ENCODE data around the gene SF3B1.
"Not testable (repeated sequence)": the region's sequence is repeated elsewhere in the genome, so short reads cannot be mapped to it uniquely, and the experiment has no call there.

The SF3B1 gene

GRCh38 chr2:197435598-197436420, 981 bp upstream of the SF3B1 start:
- DNase-seq: peak; percentile 15

GRCh38 chr2:197433780-197434438, 919 bp downstream of the SF3B1 start:
- peak; percentile 46 for DNase-seq

GRCh38 chr2:197432527-197432926, 2.3 kb downstream of the SF3B1 start:
- DNase-seq: not testable (repeated sequence)

- DNase-seq: no peak
Observed at GRCh38 chr2:197431858-197432257, 3.0 kb downstream of the SF3B1 start.

- no peak for DNase-seq
Observed at GRCh38 chr2:197427986-197428385, 6.8 kb downstream of the SF3B1 start.

GRCh38 chr2:197426723-197427603, 7.9 kb downstream of the SF3B1 start:
- no peak for DNase-seq

- DNase-seq: no peak
Observed at GRCh38 chr2:197425550-197425949, 9.3 kb downstream of the SF3B1 start.

- no peak for DNase-seq
Observed at GRCh38 chr2:197423307-197423706, 11.5 kb downstream of the SF3B1 start.

- DNase-seq: no peak
Observed at GRCh38 chr2:197419438-197419837, 15.4 kb downstream of the SF3B1 start.

GRCh38 chr2:197416268-197416667, 18.6 kb downstream of the SF3B1 start:
- no peak for DNase-seq

GRCh38 chr2:197414515-197414914, 20.3 kb downstream of the SF3B1 start:
- no peak for DNase-seq

GRCh38 chr2:197414039-197414438, 20.8 kb downstream of the SF3B1 start:
- no peak for DNase-seq

- DNase-seq: no peak
Observed at GRCh38 chr2:197405582-197405981, 29.2 kb downstream of the SF3B1 start.

- DNase-seq: no peak
Observed at GRCh38 chr2:197399887-197400540, 34.8 kb downstream of the SF3B1 start.

- no peak for DNase-seq
Observed at GRCh38 chr2:197398913-197399312, 35.9 kb downstream of the SF3B1 start.

GRCh38 chr2:197391220-197391717, 43.6 kb downstream of the SF3B1 start:
- DNase-seq: no peak

GRCh38 chr2:197388866-197389587, 45.8 kb downstream of the SF3B1 start:
- DNase-seq: no peak

- no peak for DNase-seq
Observed at GRCh38 chr2:197387179-197387578, 47.6 kb downstream of the SF3B1 start.

GRCh38 chr2:197386242-197386641, 48.6 kb downstream of the SF3B1 start:
- DNase-seq: no peak

- DNase-seq: no peak
Observed at GRCh38 chr2:197383825-197384224, 51.0 kb downstream of the SF3B1 start.

GRCh38 chr2:197381641-197382040, 53.2 kb downstream of the SF3B1 start:
- DNase-seq: no peak

- DNase-seq: peak; percentile 37
Observed at GRCh38 chr2:197379918-197380309, 54.9 kb downstream of the SF3B1 start.
